NCI-H2107 treated with DMSO at 0.1 percent for 48 hours (cell line): Measurements from ENCODE around the gene OSBPL6.
"Not testable (repeated sequence)": the region's sequence is repeated elsewhere in the genome, so short reads cannot be mapped to it uniquely, and the experiment has no call there.

Experiments used
- DNase-seq: peaks from one replicate; lab custom pipeline; 2025; ENCODE audit not compliant: unreplicated experiment; lab: John Stamatoyannopoulos, UW

The OSBPL6 gene

GRCh38 chr2:178296394-178297090, 102.2 kb downstream of the OSBPL6 start:
- DNase-seq = no peak

- DNase-seq = no peak
Observed at GRCh38 chr2:178297091-178297411, 102.7 kb downstream of the OSBPL6 start.

GRCh38 chr2:178298785-178299212, 104.5 kb downstream of the OSBPL6 start:
- no peak for DNase-seq

- no peak for DNase-seq
Observed at GRCh38 chr2:178301649-178302238, 107.4 kb downstream of the OSBPL6 start.

- DNase-seq = no peak
Observed at GRCh38 chr2:178304333-178304732, 110.0 kb downstream of the OSBPL6 start.

GRCh38 chr2:178306352-178307073, 112.2 kb downstream of the OSBPL6 start:
- peak; percentile 39 for DNase-seq

- DNase-seq = no peak
Observed at GRCh38 chr2:178307650-178308049, 113.3 kb downstream of the OSBPL6 start.

- no peak for DNase-seq
Observed at GRCh38 chr2:178309541-178309940, 115.2 kb downstream of the OSBPL6 start.

- DNase-seq = no peak
Observed at GRCh38 chr2:178315078-178315477, 120.8 kb downstream of the OSBPL6 start.

- no peak for DNase-seq
Observed at GRCh38 chr2:178315488-178315948, 121.2 kb downstream of the OSBPL6 start.

GRCh38 chr2:178317811-178318210, 123.5 kb downstream of the OSBPL6 start:
- DNase-seq = no peak

- peak; percentile 7 for DNase-seq
Observed at GRCh38 chr2:178320011-178320585, 125.8 kb downstream of the OSBPL6 start.

GRCh38 chr2:178322068-178322467, 127.8 kb downstream of the OSBPL6 start:
- DNase-seq = no peak

GRCh38 chr2:178323331-178323730, 129.0 kb downstream of the OSBPL6 start:
- DNase-seq = not testable (repeated sequence)

- no peak for DNase-seq
Observed at GRCh38 chr2:178324077-178324476, 129.8 kb downstream of the OSBPL6 start.

GRCh38 chr2:178325268-178325667, 131.0 kb downstream of the OSBPL6 start:
- DNase-seq = no peak

- peak; percentile 66 for DNase-seq
Observed at GRCh38 chr2:178327516-178327915, 133.2 kb downstream of the OSBPL6 start.

- no peak for DNase-seq
Observed at GRCh38 chr2:178328037-178328436, 133.7 kb downstream of the OSBPL6 start.

GRCh38 chr2:178330175-178331017, 136.1 kb downstream of the OSBPL6 start:
- no peak for DNase-seq

- DNase-seq = peak; percentile 24
Observed at GRCh38 chr2:178331474-178332432, 137.4 kb downstream of the OSBPL6 start.
